Glomerular endothelial cell (primary cell): ENCODE measurements around the gene ZNF512B. TPM values are rescaled to one million over a fixed set of nuclear protein-coding genes. Genes with fewer than 3 reads are reported as not detected.

Experiments used
- total RNA-seq: library from RNA; depleted of rRNA; stranded (reverse); fragments of >200 nt; gene quantifications from 2 replicates; pipeline ENCODE4 v1.2.3, GENCODE V29; 2015

The ZNF512B gene
- total RNA-seq, 1 donor from 2014 or later: 24.3 TPM

Other genes with a start within 250 kb of the ZNF512B start
- gene LIME1, start 233.3 kb downstream of the ZNF512B start, total RNA-seq: 10.8 and 13.7 TPM in 2 replicates
- gene SLC2A4RG, start 230.2 kb downstream of the ZNF512B start, total RNA-seq: 44.2 and 81.2 TPM in 2 replicates
- gene ZBTB46, start 138.7 kb downstream of the ZNF512B start, total RNA-seq: 6.7 and 11.7 TPM in 2 replicates
- gene ABHD16B, start 108.4 kb downstream of the ZNF512B start, total RNA-seq: not detected in 2 replicates
- 189 and 209 TPM in 2 replicates for gene TPD52L2, start 104.7 kb downstream of the ZNF512B start, total RNA-seq
- gene DNAJC5, start 74.8 kb downstream of the ZNF512B start, total RNA-seq: 78.2 and 79.4 TPM in 2 replicates
- gene UCKL1, start 13.5 kb downstream of the ZNF512B start, total RNA-seq: 28.3 and 45.4 TPM in 2 replicates
- 6.2 and 8.3 TPM in 2 replicates for gene SAMD10, start 9.7 kb upstream of the ZNF512B start, total RNA-seq
- gene PRPF6, start 11.2 kb upstream of the ZNF512B start, total RNA-seq: 63.2 and 64.3 TPM in 2 replicates
- 1.2 and 6.8 TPM in 2 replicates for gene C20orf204, start 66.3 kb upstream of the ZNF512B start, total RNA-seq
- 31.8 and 102 TPM in 2 replicates for gene SOX18, start 79.7 kb upstream of the ZNF512B start, total RNA-seq
- 34.5 and 61.0 TPM in 2 replicates for gene TCEA2, start 93.3 kb upstream of the ZNF512B start, total RNA-seq
- 32.6 and 40.3 TPM in 2 replicates for gene RGS19, start 109.6 kb upstream of the ZNF512B start, total RNA-seq
- 2.7 and 4.5 TPM in 2 replicates for gene OPRL1, start 110.2 kb upstream of the ZNF512B start, total RNA-seq
- 1.2 TPM in 1 of 2 replicates, not detected in the other for gene LKAAEAR1, start 114.5 kb upstream of the ZNF512B start, total RNA-seq
- not detected in 2 replicates for gene NPBWR2, start 137.6 kb upstream of the ZNF512B start, total RNA-seq
- not detected in 2 replicates for gene MYT1, start 194.5 kb upstream of the ZNF512B start, total RNA-seq